Colonic mucosa (tissue), 4 donors: ENCODE results near the gene ADGRF3. TPM values are rescaled to one million over a fixed set of nuclear protein-coding genes. Genes with fewer than 3 reads are reported as not detected.
"Not testable (repeated sequence)": the region's sequence is repeated elsewhere in the genome, so short reads cannot be mapped to it uniquely, and the experiment has no call there.

Source experiments
- DNase-seq: peaks from one replicate; pipeline ENCODE4 v3.0.0-alpha.2; 2020
- H3K27ac ChIP-seq: fragments of 200-600 bp; one replicate; pipeline ENCODE4 v1.8.0; 2021
- H3K27me3 ChIP-seq: fragments of 200-600 bp; one replicate; pipeline ENCODE4 v1.8.0; 2021
- H3K36me3 ChIP-seq: fragments of 200-600 bp; one replicate; pipeline ENCODE4 v1.8.0; 2021
- H3K4me1 ChIP-seq: fragments of 200-600 bp; one replicate; pipeline ENCODE4 v1.8.0; 2021; ENCODE audit warnings: mild to moderate bottlenecking
- H3K4me3 ChIP-seq: fragments of 200-600 bp; one replicate; pipeline ENCODE4 v1.8.0; 2021
- H3K9ac ChIP-seq, 2 donors: one replicate each; pipeline ENCODE4 v1.7.0; 2013; ENCODE audit warnings: control low read depth in 2 of 2, low read depth in 2 of 2, low read length in 2 of 2
- H3K9me3 ChIP-seq: fragments of 200-600 bp; one replicate; pipeline ENCODE4 v1.8.0; 2021
- intact Hi-C: fragments of 100-400 bp; cut with DNase I; formaldehyde crosslinking; loops from one replicate; pipeline ENCODE4 v1.14.1; 2022
- total RNA-seq, 2 donors: library from RNA; stranded (reverse); fragmentation: NEBNext Ultra II Directional in 1 of 2; extraction: Animal tissue kit (Norgen Biotek cat#: 25700) in 1 of 2; gene quantifications; one replicate each; pipeline ENCODE4 v1.2.1, GENCODE V29; 2021
- TF ChIP-seq, protein P1 (sequence below): fragments of 200-600 bp; IDR thresholded peaks from one replicate; pipeline ENCODE4 v1.8.0; 2022; ENCODE audit warnings: antibody characterized with exemption, mild to moderate bottlenecking
- donor health status: healthy.
- donor health status: DM: no; HTN: no; CAD: no.
- donor health status: DM: no; HTN: no; CAD: no.

ADGRF3 gene
- total RNA-seq, 2 donors from 2014 or later = 0.16 to 0.20 TPM

DNA sequence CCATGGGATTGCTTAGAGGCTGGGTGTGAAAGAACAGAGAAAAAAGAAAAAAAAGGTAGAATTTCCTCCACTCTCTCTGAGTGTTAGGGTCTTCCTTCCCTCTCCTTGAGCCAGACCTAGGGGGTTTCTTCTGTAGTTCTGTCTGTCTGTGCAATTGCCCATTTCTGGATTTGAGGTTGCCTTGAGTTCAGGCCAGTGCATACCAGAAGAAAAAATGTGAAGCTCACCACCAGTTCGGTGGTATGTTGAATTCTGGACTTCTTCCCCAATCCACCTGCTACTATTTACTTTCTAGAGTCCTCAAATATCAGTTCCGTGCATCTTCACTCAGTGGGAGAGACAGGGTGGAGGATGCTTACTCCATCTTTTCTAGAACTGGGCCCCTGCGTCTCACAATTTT is 16.0 kb downstream of the ADGRF3 start:
- Histone ChIP-seq H3K9ac (peak overlapping the region in 1 of 2 donors; percentile 34), H3K9me3 (no peaks in the 10 kb centered on the region), H3K27ac (no peak overlapping the region), H3K27me3 (no peaks in the 10 kb centered on the region), H3K36me3 (no peaks in the 10 kb centered on the region), H3K4me1 (no peaks in the 10 kb centered on the region), H3K4me3 (no peak overlapping the region)
- intact Hi-C loops = no loop called here
- TF ChIP-seq, protein P1, sequence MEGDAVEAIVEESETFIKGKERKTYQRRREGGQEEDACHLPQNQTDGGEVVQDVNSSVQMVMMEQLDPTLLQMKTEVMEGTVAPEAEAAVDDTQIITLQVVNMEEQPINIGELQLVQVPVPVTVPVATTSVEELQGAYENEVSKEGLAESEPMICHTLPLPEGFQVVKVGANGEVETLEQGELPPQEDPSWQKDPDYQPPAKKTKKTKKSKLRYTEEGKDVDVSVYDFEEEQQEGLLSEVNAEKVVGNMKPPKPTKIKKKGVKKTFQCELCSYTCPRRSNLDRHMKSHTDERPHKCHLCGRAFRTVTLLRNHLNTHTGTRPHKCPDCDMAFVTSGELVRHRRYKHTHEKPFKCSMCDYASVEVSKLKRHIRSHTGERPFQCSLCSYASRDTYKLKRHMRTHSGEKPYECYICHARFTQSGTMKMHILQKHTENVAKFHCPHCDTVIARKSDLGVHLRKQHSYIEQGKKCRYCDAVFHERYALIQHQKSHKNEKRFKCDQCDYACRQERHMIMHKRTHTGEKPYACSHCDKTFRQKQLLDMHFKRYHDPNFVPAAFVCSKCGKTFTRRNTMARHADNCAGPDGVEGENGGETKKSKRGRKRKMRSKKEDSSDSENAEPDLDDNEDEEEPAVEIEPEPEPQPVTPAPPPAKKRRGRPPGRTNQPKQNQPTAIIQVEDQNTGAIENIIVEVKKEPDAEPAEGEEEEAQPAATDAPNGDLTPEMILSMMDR = no peak
- no peak for DNase-seq

DNA sequence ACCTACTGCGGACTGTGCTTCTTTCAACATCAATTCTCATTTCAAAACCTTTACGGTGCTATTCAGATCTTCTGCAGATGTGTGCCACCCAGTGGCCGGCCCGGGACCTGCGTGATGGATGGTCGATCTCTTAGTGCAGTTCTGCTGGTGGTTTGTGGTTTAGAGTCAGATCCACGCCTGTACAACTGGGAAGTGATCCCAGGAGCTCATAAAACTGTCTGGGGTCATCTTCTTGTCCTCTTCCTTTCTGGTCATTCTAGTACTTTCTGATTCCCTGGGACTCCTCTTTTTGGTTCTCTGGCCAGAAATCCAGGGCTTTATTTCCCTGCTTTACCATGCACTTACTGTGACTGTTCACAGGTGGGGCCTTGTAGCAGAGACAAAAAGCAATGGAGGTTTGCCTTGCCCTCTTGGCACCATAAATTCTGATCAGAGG is 16.5 kb downstream of the ADGRF3 start:
- TF ChIP-seq, protein P1 = peak; percentile 94
- Histone ChIP-seq H3K4me3 (no peak overlapping the region), H3K9me3 (no peaks in the 10 kb centered on the region), H3K4me1 (no peaks in the 10 kb centered on the region), H3K36me3 (no peaks in the 10 kb centered on the region), H3K27ac (no peak overlapping the region), H3K27me3 (no peaks in the 10 kb centered on the region), H3K9ac (peak overlapping the region in 1 of 2 donors; percentile 34)
- intact Hi-C loops = no loop called here
- peak; percentile 91 for DNase-seq

DNA sequence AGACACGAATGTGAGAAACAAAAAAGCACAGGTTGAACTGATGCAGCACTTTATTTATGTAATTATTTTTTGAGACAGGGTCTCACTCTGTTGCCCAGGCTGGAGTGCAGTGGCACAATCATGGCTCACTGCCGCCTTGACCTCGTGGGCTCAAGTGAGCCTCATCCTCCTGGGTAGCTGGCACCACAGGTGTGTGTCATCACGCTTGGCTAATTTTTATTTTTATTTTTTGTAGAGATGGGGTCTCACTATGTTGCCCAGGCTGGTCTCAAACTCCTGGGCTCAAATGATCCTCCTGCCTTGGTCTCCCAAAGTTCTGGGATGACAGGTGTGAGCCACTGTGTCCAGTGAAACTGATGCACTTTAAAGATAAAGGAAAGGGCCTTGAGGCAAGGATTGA is 17.5 kb downstream of the ADGRF3 start:
- not testable (repeated sequence) for H3K4me1 ChIP-seq, DNase-seq, H3K36me3 ChIP-seq, H3K9ac ChIP-seq, H3K4me3 ChIP-seq, H3K27ac ChIP-seq, H3K27me3 ChIP-seq, H3K9me3 ChIP-seq
- intact Hi-C loops = loop anchor here (10.0 kb wide), 1 partner anchor 94 kb away; no protein-coding TSS in a partner anchor

DNA sequence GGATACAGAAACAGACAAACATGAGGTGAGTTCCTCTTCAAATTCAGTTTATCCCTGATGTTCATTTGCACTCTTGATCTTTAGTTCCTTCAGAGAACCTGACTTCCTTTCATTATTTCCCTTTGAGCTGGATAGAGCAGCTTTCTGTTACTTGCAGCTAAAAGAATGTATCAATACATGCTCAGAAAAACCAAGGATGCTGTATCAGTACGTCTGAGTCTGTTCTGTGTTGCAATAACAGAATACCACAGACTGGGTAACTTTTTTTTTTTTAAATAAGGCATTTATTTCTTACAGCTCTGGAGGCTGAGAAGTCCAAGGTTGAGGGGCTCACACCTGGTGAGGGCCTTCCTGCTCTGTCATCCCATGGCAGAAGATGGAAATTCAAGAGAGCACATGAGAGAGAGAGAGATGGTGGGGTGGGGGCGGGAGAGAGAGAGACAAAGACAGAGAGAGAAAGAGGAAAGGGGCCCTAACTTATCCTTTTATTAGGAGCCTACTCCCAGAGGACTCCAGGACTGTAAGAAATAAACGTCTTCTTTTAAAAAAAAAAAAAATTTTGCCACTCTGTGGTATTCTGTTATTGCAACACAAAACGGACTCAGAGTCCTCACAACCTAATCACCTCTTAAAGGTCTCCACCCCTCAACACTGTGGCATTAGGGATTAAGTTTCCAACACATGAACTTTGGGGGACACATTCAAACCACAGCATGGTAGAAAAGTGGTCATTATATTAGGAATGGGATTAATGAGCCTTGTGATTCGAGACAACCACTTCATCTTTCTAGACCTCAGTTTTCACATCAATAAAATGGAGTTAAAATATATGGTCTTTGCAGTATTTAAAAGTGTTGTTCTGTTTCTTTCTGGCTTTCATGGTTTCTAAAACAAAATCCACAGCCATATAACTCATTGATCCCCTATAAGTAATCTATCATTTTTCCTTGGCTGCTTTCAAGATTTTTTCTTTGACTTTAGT is 19.0 kb downstream of the ADGRF3 start:
- Histone ChIP-seq H3K4me3 (no peak overlapping the region), H3K9me3 (no peaks in the 10 kb centered on the region), H3K4me1 (no peaks in the 10 kb centered on the region), H3K27me3 (no peaks in the 10 kb centered on the region), H3K36me3 (no peaks in the 10 kb centered on the region), H3K27ac (no peak overlapping the region), H3K9ac (no peak overlapping the region)
- TF ChIP-seq, protein P1 = no peak
- DNase-seq = no peak
- intact Hi-C loops = loop anchor here (10.0 kb wide), 1 partner anchor 93 kb away; no protein-coding TSS in a partner anchor

DNA sequence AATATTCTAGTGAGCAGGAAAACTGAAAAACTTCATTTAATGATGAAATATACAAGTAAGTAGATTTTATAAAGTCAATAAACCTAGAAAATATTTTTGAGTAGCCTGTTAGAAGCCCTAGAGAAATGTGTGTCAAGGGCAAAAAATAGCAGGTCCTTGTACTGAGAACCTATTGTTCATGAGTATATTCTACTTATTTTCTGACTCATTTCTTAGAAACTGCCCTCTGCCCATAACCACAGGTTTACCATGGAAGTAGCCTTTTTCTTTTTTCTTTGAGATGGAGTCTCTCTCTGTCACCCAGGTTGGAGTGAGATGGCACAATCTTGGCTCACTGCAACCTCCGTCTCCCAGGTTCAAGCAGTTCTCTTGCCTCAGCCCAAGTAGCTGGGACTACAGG is 20.1 kb downstream of the ADGRF3 start:
- Histone ChIP-seq H3K27me3 (no peaks in the 10 kb centered on the region), H3K9ac (no peak overlapping the region), H3K4me3 (no peak overlapping the region), H3K36me3 (no peaks in the 10 kb centered on the region), H3K9me3 (no peaks in the 10 kb centered on the region), H3K27ac (no peak overlapping the region), H3K4me1 (no peaks in the 10 kb centered on the region)
- TF ChIP-seq, protein P1 = no peak
- intact Hi-C loops = loop anchor here (10.0 kb wide), 1 partner anchor 92 kb away; no protein-coding TSS in a partner anchor
- no peak for DNase-seq

DNA sequence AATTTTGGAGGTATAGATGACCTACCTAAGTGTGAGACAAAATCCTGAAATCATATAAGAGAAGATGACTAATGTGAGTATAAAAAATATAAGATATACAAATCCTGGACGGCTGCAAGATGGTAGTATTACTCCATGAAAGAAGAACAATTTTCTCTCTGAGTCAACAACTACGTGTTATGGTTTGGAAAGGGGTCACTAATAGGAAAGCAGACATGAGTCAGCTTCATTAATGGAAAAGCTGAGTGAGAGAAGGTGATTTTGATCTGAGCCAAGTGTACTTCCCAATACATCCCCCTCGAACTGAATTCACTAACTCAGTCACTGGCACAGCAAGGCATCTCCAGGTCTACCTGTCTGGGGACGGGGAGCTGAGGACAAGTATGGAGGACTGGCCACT is 20.7 kb downstream of the ADGRF3 start:
- TF ChIP-seq, protein P1 = no peak
- Histone ChIP-seq H3K9me3 (no peaks in the 10 kb centered on the region), H3K36me3 (no peaks in the 10 kb centered on the region), H3K27ac (no peak overlapping the region), H3K27me3 (no peaks in the 10 kb centered on the region), H3K9ac (no peak overlapping the region), H3K4me3 (no peak overlapping the region), H3K4me1 (no peaks in the 10 kb centered on the region)
- intact Hi-C loops = loop anchor here (10.0 kb wide), 1 partner anchor 91 kb away; no protein-coding TSS in a partner anchor
- DNase-seq = no peak
